K562 (cell line): Measurements from ENCODE around the gene DUSP5. TPM values are rescaled to one million over a fixed set of nuclear protein-coding genes. Genes with fewer than 3 reads are reported as not detected.

Experiments
- PRMT5 ChIP-seq: sonication (generic); formaldehyde crosslinking; IDR thresholded peaks from 2 replicates; pipeline ENCODE4 v1.5.0; 2020; ENCODE audit warnings: missing genetic modification reagents
- ZC3H8 ChIP-seq: fragments of 450-650 bp; IDR thresholded peaks from 2 replicates; pipeline ENCODE4 v1.6.1; 2017
- ZNF407 ChIP-seq: fragments of 450-650 bp; IDR thresholded peaks from 2 replicates; pipeline ENCODE4 v1.6.1; 2016; ENCODE audit warnings: low read depth
- polyA plus RNA-seq, 8 experiments: library from polyadenylated mRNA; depleted of rRNA in 4 of 8; stranded (reverse) in 5 of 8; unstranded in 3 of 8; fragments of >200 nt; fragmentation: Nextera tagmentation in 2 of 8; fragmentation: Illumina TruSeq in 1 of 8; extraction: Ambion mirVana in 2 of 8; extraction: Trizol in 1 of 8; gene quantifications; 2 replicates each; pipeline versions ENCODE4 v1.2.1 to v1.2.3, GENCODE V29; 2011 to 2014; ENCODE audit warnings: inconsistent platforms in 1 of 8, missing spikeins in 1 of 8
- total RNA-seq, 7 experiments: library from RNA; depleted of rRNA in 6 of 7; stranded (reverse); fragments of >200 nt in 6 of 7; fragmentation: Illumina TruSeq in 2 of 7; extraction: Trizol in 2 of 7; gene quantifications; 2 replicates each; pipeline versions ENCODE4 v1.2.1 to v1.2.3, GENCODE V29; 2011 to 2021; ENCODE audit warnings: low replicate concordance in 1 of 7

The DUSP5 gene
- total and polyA plus RNA-seq, 9 of the 15 experiments (the other 6 are each of a cell fraction or from before 2014, with no cell fraction given) = 0.49 to 3.4 (median 2.0) TPM

DNA sequence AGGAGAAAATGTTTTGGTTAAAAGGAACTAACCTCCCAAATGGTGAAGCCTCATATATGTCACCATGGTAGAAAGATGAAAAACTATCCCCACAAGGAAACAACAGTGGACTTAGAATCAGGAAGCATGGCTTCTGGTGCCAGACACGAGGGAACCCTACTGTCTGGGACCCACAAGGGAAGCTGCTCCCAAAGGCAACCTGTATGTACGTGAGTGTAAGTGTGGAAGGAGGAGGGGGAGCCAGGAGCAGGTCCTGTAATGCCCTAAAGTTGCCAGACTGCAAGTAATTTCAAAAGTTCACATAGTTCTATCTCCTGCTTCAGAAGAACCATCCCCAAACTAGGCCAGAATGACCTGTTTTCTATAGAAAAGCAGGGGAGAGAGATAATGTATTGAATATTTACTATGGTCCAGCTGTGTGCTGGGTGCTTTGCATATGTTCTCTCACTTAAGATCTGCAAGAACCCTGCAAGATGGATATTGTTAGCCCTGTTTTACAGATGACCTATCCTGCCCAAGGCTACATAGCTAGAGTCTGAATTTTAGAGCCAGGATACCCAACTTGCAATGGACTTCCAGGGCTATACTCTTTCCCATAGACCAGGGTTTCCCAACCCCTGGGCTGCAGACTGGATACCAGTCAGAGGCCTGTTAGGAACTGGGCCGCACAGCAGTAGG lies 19.2 kb downstream of the DUSP5 start (continued):
- no peak for TF ChIP-seq ZNF407
- no peak for TF ChIP-seq ZC3H8
- no peak for TF ChIP-seq PRMT5 (CRISPR knock-in tag)
